ENCODE data around the gene NAV1.
"Not testable (repeated sequence)": the region's sequence is repeated elsewhere in the genome, so short reads cannot be mapped to it uniquely, and the experiment has no call there.

Gene NAV1, protein sequence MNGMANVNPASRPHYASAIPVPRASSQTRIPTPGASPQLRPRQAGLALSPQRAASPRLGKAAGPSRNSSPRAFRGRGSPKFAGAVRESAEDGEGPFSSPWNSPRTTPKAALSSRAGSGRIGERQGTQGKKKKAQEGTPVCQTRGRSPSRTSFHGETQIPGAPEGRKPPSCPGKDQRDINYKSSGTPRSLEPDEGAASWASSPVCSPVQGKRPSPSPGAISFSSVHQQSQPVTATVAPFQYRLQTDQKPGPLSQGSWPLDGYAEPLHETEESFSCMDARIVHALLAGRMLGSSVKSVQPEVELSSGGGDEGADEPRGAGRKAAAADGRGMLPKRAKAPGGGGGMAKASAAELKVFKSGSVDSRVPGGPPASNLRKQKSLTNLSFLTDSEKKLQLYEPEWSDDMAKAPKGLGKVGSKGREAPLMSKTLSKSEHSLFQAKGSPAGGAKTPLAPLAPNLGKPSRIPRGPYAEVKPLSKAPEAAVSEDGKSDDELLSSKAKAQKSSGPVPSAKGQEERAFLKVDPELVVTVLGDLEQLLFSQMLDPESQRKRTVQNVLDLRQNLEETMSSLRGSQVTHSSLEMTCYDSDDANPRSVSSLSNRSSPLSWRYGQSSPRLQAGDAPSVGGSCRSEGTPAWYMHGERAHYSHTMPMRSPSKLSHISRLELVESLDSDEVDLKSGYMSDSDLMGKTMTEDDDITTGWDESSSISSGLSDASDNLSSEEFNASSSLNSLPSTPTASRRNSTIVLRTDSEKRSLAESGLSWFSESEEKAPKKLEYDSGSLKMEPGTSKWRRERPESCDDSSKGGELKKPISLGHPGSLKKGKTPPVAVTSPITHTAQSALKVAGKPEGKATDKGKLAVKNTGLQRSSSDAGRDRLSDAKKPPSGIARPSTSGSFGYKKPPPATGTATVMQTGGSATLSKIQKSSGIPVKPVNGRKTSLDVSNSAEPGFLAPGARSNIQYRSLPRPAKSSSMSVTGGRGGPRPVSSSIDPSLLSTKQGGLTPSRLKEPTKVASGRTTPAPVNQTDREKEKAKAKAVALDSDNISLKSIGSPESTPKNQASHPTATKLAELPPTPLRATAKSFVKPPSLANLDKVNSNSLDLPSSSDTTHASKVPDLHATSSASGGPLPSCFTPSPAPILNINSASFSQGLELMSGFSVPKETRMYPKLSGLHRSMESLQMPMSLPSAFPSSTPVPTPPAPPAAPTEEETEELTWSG (N-terminal part only)

DNA sequence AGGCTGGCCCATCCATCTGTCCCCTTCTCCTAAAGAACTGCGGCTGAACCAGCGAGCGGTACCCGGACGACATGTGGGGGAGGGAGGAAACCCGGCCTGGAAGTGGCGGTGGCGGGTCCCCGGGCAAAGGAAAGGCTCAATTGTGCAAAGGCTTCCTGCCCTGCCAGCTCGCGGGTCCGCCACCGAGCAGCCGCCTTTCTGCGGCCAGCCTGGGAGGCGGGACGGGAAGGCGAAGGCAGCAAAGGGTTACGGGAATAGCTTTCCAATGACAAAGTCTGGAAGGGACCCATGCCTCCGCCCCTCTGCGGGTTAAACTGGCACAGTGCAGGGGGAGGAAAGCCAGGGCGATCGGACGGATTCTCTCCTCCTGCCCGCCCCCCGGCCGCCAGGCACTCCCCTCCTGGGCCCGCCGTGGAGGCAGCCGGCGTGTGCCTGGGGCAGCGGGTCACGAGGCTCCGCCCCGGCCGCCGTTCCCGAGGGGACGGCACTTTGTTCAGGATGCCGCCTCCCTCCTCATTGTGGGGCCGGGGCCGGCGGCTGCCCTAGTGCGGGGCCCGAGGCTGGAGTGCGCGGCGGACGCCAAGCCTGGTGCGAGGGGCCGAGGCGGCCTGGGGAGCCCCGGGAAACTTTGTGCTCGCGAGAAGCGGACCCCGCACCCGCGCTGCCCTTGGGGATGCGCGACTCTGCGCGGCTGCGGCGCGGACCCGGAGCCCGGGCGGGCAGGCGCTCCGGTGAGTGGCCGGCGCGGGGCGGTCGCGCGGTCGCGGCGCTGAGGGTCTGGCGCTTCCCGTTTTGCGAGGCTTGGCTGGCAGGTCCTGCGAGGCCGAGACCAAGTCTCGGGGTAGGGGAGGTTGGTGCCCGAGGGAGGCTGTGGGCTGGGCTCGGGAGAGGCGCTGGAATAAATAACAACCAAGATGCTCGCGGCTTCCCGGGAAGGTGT lies at the start of gene NAV1:
TSS of gene NAV1 (plus strand) at position 516 of the 940 bp plus-strand sequence. CDS start 83,758 bp downstream, outside the sequence.
- no peaks in the 10 kb centered on the region for H3K36me3 ChIP-seq
- H3K27me3 ChIP-seq = peaks cover 38% of the 10 kb centered on the region
- no peak for TF ChIP-seq Cebpa-rat (IDR thresholded peaks at IDR 0.05)
- H3K4me1 ChIP-seq = peaks cover 89% of the 10 kb centered on the region
- H3K4me3 ChIP-seq = peak within 1 kb of the TSS; percentile 86
- no peaks in the 10 kb centered on the region for H3K9me3 ChIP-seq
- peak within 1 kb of the TSS; percentile 97 for H3K4me2 ChIP-seq
- H4K20me1 ChIP-seq = no peaks in the 10 kb centered on the region
- H3K27ac ChIP-seq = peak within 1 kb of the TSS; percentile 86
- peak within 1 kb of the TSS; percentile 84 for H3K9ac ChIP-seq

DNA sequence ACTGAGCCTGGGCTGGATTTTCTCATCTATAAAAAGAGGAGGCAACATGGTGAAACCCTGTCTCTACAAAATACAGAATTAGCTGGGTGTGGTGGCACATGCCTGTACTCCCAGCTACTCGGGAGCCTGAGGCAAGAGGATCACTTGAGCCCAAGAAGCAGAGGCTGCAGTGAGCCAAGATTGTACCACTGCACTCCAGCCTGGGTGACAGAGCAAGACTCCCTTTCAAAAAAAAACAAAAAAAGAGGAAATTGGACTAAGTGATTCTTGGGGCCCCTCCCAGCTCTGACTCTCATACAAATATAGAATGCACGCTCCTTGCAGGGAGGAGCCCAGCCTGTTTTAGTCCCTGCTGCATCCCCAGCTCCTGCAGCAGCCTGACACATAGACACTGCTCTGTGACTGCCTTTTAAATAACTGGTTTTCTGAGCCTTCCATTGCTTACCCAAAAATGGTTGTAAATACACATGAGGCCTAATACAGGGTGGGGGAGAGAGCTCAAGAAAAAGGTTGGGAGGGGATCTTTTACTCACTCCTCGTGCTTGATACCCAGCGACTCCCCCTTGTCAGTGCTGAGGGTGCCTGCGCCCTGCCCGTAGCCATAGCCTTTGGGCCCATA lies 49.2 kb upstream of the NAV1 start:
- H3K36me3 ChIP-seq = peaks cover 88% of the 10 kb centered on the region
- H3K4me2 ChIP-seq = no peak overlapping the region

DNA sequence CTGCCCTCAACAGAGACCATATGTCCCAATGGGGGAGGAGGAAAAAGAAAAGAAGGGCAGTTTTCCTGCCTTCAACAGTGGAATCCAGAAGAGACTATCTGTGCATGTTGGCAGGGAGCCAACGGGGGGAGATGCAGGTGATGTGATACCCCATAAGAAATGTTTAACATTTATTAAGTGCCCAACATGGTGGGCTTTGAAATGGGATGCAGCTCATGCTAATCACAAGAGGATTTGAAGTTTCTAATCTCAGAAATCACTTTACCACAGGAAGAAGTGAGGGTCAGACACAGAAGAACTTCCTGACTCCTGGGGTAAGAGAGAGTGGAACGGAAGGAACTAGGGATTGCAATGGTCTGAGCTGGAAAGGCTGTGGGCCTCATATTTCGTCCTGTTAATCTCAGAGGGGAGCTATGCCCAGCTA lies 48.2 kb upstream of the NAV1 start:
- no peak for TF ChIP-seq Cebpa-rat (IDR thresholded peaks at IDR 0.05)
- Histone ChIP-seq H3K36me3 (peaks cover 88% of the 10 kb centered on the region), H3K4me3 (no peak overlapping the region), H3K9me3 (peaks cover 14% of the 10 kb centered on the region; the same call in 1 of the 2 replicates), H4K20me1 (no peaks in the 10 kb centered on the region), H3K9ac (no peak overlapping the region), H3K4me2 (peak overlapping the region; percentile 50), H3K4me1 (peaks cover 26% of the 10 kb centered on the region), H3K27me3 (no peaks in the 10 kb centered on the region), H3K27ac (0 out of 2 replicates have a peak overlapping the region, but pooled peaks have one; percentile 18)

More for the DNA sequence above, 49.2 kb upstream of the NAV1 start:
- peaks cover 20% of the 10 kb centered on the region for H3K4me1 ChIP-seq
- TF ChIP-seq Cebpa-rat (IDR thresholded peaks at IDR 0.05) = no peak
- H3K9me3 ChIP-seq = peaks cover 14% of the 10 kb centered on the region; the same call in 1 of the 2 replicates
- H3K27ac ChIP-seq = no peak overlapping the region
- H3K9ac ChIP-seq = no peak overlapping the region
- no peaks in the 10 kb centered on the region for H3K27me3 ChIP-seq
- no peak overlapping the region for H3K4me3 ChIP-seq
- H4K20me1 ChIP-seq = no peaks in the 10 kb centered on the region

DNA sequence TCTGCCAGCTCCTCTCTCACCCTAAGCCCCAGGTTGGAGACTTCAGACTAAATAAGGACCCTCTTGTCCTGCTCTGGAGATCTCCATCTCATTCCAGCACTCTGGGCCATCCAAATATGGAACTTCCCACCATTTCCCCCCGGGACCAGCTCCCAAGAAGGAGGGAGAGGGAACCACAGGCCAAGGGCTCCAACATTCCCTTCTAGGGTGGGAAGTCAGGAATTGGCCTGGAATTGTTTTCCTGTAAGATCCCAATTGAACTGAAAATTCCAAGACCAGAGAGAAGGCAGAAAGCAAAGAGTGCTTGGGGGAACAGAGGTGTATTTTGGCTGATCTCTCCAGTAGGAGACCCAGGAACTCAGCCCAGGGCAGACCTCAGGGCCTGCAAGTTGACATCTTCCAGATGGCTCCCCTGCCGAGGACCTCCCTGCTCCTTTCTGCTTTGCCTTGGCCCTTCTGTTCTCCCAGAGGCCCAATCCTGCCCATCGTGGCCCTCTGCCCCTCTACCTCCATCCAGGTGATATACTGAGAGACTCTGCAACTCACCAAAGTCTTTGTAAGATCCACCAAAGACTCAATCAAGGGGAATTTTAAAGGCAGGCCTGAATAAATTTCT lies 46.9 kb upstream of the NAV1 start:
- H3K4me2 ChIP-seq = no peak overlapping the region
- peaks cover 35% of the 10 kb centered on the region for H3K4me1 ChIP-seq
- H3K9me3 ChIP-seq = peaks cover 14% of the 10 kb centered on the region; the same call in 1 of the 2 replicates
- no peak overlapping the region for H3K27ac ChIP-seq
- H3K9ac ChIP-seq = no peak overlapping the region
- no peaks in the 10 kb centered on the region for H3K27me3 ChIP-seq
- H4K20me1 ChIP-seq = no peaks in the 10 kb centered on the region
- H3K36me3 ChIP-seq = peaks cover 86% of the 10 kb centered on the region
- TF ChIP-seq Cebpa-rat (IDR thresholded peaks at IDR 0.05) = no peak
- no peak overlapping the region for H3K4me3 ChIP-seq

DNA sequence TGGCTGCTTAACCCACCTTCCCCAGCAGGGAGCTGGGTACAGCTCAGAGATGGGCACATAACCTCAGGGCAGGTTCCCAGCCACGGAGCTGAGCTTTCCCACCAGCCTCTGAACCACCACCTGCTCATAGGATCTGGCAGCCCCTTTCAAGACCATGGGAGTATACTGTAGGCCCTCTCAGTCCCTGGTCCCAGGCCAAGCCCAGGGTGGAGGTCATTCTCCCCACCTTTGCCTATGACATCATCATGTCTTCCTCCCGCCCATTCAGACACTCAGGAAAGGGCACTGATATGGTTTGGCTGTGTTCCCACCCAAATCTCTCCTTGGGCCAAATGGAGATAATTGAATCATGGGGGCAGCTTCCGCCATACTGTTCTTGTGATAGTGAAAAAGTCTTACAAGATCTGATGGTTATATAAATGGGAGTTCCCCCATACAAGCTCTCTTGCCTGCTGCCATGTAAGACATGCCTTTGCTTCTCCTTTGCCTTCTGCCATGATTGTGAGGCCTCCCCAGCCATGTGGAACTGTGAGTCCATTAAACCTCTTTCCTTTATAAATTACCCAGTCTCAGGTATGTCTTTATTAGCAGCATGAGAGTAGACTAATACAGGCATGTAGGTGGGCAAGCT lies 45.8 kb upstream of the NAV1 start:
- Histone ChIP-seq H3K4me1 (peaks cover 35% of the 10 kb centered on the region), H3K36me3 (peaks cover 77% of the 10 kb centered on the region), H3K9me3 (peaks cover 14% of the 10 kb centered on the region; the same call in 1 of the 2 replicates)
- not testable (repeated sequence) for H3K4me3 ChIP-seq, H3K27me3 ChIP-seq, H3K27ac ChIP-seq, H4K20me1 ChIP-seq, H3K4me2 ChIP-seq, H3K9ac ChIP-seq

DNA sequence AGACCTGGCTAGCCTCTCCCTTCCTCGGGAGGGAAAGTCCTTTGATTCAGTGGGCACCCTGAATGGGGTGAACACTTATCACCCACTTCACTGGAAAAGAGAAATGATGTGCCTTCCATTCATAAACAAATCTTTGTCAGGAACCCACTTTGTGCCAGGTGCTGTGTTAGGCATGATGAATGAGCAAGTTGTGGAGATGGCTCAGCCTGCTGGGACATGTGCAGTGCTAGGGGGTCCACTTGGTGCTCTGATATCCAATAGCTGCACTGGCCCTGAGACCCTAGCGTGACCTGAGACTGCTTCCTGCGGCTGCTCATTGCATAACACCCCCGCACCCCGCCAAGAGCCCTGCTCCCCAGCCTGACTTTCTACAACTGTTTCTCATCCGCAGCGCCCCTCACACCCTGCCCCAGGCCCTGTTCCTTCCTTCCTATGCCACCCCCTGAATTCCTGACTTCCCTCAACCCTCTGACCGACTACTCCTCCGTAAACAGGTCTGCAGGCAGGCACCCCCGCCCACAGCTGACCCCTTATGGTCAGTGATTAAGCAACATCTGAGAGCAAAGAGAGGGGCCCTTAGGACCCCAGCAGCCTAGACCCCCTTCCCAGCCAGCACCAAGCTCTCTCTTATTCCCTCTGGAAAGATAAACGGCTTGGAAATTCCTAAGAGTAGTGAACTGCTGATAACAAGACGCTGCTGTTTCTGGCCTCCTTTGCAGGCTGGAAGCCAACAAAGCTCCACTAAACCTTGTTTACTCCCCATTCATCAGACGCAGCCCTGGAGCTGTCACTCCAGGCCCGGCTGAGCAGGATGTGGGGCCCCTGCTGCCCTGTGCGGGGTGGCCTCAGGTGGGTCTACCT lies 44.9 kb upstream of the NAV1 start:
- Histone ChIP-seq H3K4me3 (no peak overlapping the region), H3K36me3 (peaks cover 77% of the 10 kb centered on the region), H3K27me3 (no peaks in the 10 kb centered on the region), H3K27ac (no peak overlapping the region), H3K4me1 (peaks cover 35% of the 10 kb centered on the region), H3K9ac (no peak overlapping the region), H3K9me3 (peaks cover 14% of the 10 kb centered on the region; the same call in 1 of the 2 replicates), H4K20me1 (peaks cover 9% of the 10 kb centered on the region), H3K4me2 (no peak overlapping the region)
- no peak for TF ChIP-seq Cebpa-rat (IDR thresholded peaks at IDR 0.05)
